Measurements from ENCODE around the gene MAN1A2.

MAN1A2 gene

GRCh38 chr1:117566556-117566955 lies 199.3 kb downstream of the MAN1A2 start:
- no peak overlapping the region for H2BK12ac ChIP-seq (ENCODE audit: low read length)
- H3K36me3 ChIP-seq (ENCODE audit: control insufficient read depth in 1 of 2, insufficient read depth in 2 of 2, low read length in 2 of 2) = no peaks in the 10 kb centered on the region
- H3K23ac ChIP-seq (ENCODE audit: low read length) = no peak overlapping the region
- H3K9ac ChIP-seq (ENCODE audit: low read length) = no peak overlapping the region
- H3K18ac ChIP-seq (ENCODE audit: low read length) = no peak overlapping the region
- H2BK120ac ChIP-seq (ENCODE audit: insufficient read depth, low read length, poor library complexity) = no peak overlapping the region
- H4K8ac ChIP-seq (ENCODE audit: low read depth, low read length) = no peak overlapping the region
- peaks cover 4% of the 10 kb centered on the region for H3K79me1 ChIP-seq (ENCODE audit: low read length)
- H3K4me1 ChIP-seq (ENCODE audit: control insufficient read depth in 1 of 2, insufficient read depth in 2 of 2, low read length in 2 of 2) = peaks cover 9 to 18% of the 10 kb centered on the region in 2 experiments
- H2BK5ac ChIP-seq (ENCODE audit: low read depth, low read length, poor library complexity) = no peak overlapping the region
- H2AK5ac ChIP-seq (ENCODE audit: low read length) = no peak overlapping the region
- no peak overlapping the region for H3K4ac ChIP-seq (ENCODE audit: low read depth, low read length)
- no peak overlapping the region for H3K4me2 ChIP-seq (ENCODE audit: low read length)
- WGBS (ENCODE audit: extremely low coverage, insufficient coverage, insufficient read length) = no CpG with 5 or more reads among the region's 3 CpGs
- H3K27ac ChIP-seq (ENCODE audit: low read depth, low read length) = no peak overlapping the region
- no peak overlapping the region for H4K91ac ChIP-seq (ENCODE audit: low read depth, low read length)
- peaks cover 3% of the 10 kb centered on the region for H3K9me3 ChIP-seq (ENCODE audit: insufficient read depth, low read depth, low read length)
- H3K14ac ChIP-seq (ENCODE audit: low read length) = no peak overlapping the region
- H3K27me3 ChIP-seq (ENCODE audit: insufficient read depth, low read length) = no peaks in the 10 kb centered on the region
- DNase-seq = no peak
- no peak overlapping the region for H4K12ac ChIP-seq (ENCODE audit: low read depth, low read length)
- no peaks in the 10 kb centered on the region for H3K79me2 ChIP-seq (ENCODE audit: control insufficient read depth, insufficient read depth, low read length, poor library complexity)
- H2AFZ ChIP-seq (ENCODE audit: insufficient read depth, low read length, poor library complexity) = no peak overlapping the region
- no peak overlapping the region for H3K4me3 ChIP-seq (ENCODE audit: low read depth, low read length)

GRCh38 chr1:117567435-117567834 lies 200.2 kb downstream of the MAN1A2 start:
- H4K91ac ChIP-seq (ENCODE audit: low read depth, low read length) = no peak overlapping the region
- peaks cover 10 to 19% of the 10 kb centered on the region in 2 experiments for H3K4me1 ChIP-seq (ENCODE audit: control insufficient read depth in 1 of 2, insufficient read depth in 2 of 2, low read length in 2 of 2)
- no peak overlapping the region for H3K23ac ChIP-seq (ENCODE audit: low read length)
- no peak overlapping the region for H3K14ac ChIP-seq (ENCODE audit: low read length)
- H4K12ac ChIP-seq (ENCODE audit: low read depth, low read length) = no peak overlapping the region
- no peak overlapping the region for H2BK12ac ChIP-seq (ENCODE audit: low read length)
- no peaks in the 10 kb centered on the region for H3K36me3 ChIP-seq (ENCODE audit: control insufficient read depth in 1 of 2, insufficient read depth in 2 of 2, low read length in 2 of 2)
- H3K9ac ChIP-seq (ENCODE audit: low read length) = no peak overlapping the region
- no peak overlapping the region for H2BK120ac ChIP-seq (ENCODE audit: insufficient read depth, low read length, poor library complexity)
- no peak overlapping the region for H2AK5ac ChIP-seq (ENCODE audit: low read length)
- H3K79me2 ChIP-seq (ENCODE audit: control insufficient read depth, insufficient read depth, low read length, poor library complexity) = no peaks in the 10 kb centered on the region
- no peak for DNase-seq
- no peak overlapping the region for H4K8ac ChIP-seq (ENCODE audit: low read depth, low read length)
- no peak overlapping the region for H2BK5ac ChIP-seq (ENCODE audit: low read depth, low read length, poor library complexity)
- H3K4ac ChIP-seq (ENCODE audit: low read depth, low read length) = no peak overlapping the region
- no CpG with 5 or more reads among the region's 10 CpGs for WGBS (ENCODE audit: extremely low coverage, insufficient coverage, insufficient read length)
- no peak overlapping the region for H3K4me2 ChIP-seq (ENCODE audit: low read length)
- H3K9me3 ChIP-seq (ENCODE audit: insufficient read depth, low read depth, low read length) = peaks cover 3% of the 10 kb centered on the region
- no peak overlapping the region for H3K4me3 ChIP-seq (ENCODE audit: low read depth, low read length)
- no peak overlapping the region for H3K27ac ChIP-seq (ENCODE audit: low read depth, low read length)
- H3K27me3 ChIP-seq (ENCODE audit: insufficient read depth, low read length) = no peaks in the 10 kb centered on the region
- H3K18ac ChIP-seq (ENCODE audit: low read length) = no peak overlapping the region
- H2AFZ ChIP-seq (ENCODE audit: insufficient read depth, low read length, poor library complexity) = no peak overlapping the region
- peaks cover 4% of the 10 kb centered on the region for H3K79me1 ChIP-seq (ENCODE audit: low read length)

- DNase-seq = no peak
- Histone ChIP-seq H4K12ac (ENCODE audit: low read depth, low read length) (no peak overlapping the region), H4K91ac (ENCODE audit: low read depth, low read length) (no peak overlapping the region)
Measured at GRCh38 chr1:117567976-117568375, 200.7 kb downstream of the MAN1A2 start.

DNA sequence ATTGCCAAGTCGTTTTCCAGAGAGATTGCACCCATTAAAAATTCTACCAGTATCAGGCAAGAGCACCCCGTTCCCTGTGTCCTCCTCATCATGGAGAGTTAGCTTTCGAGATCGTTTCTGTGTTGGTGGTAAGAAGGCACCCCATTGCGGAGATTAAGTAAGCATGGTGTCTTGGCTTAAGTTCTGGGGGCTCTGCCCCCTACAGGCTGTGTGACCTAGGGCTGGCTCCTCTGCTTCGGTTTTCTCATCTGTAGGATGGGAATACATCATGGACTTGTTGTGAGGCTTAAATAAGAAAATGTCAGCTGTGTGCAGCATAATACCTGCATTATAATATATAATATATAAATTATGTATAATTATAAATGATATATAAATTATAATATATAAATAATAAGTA lies 201.8 kb downstream of the MAN1A2 start:
- H3K4me1 ChIP-seq (ENCODE audit: control insufficient read depth in 1 of 2, insufficient read depth in 2 of 2, low read length in 2 of 2) = peaks cover 10 to 13% of the 10 kb centered on the region in 2 experiments
- H3K79me1 ChIP-seq (ENCODE audit: low read length) = peaks cover 4% of the 10 kb centered on the region
- H3K36me3 ChIP-seq (ENCODE audit: control insufficient read depth in 1 of 2, insufficient read depth in 2 of 2, low read length in 2 of 2) = no peaks in the 10 kb centered on the region
- no peak overlapping the region for H3K9ac ChIP-seq (ENCODE audit: low read length)
- H3K18ac ChIP-seq (ENCODE audit: low read length) = no peak overlapping the region
- no peaks in the 10 kb centered on the region for H3K27me3 ChIP-seq (ENCODE audit: insufficient read depth, low read length)
- WGBS (ENCODE audit: extremely low coverage, insufficient coverage, insufficient read length) = no CpG with 5 or more reads among the region's 6 CpGs
- no peak overlapping the region for H2AK5ac ChIP-seq (ENCODE audit: low read length)
- H4K8ac ChIP-seq (ENCODE audit: low read depth, low read length) = no peak overlapping the region
- no peak overlapping the region for H3K4me3 ChIP-seq (ENCODE audit: low read depth, low read length)
- no peak overlapping the region for H3K23ac ChIP-seq (ENCODE audit: low read length)
- no peak overlapping the region for H2BK120ac ChIP-seq (ENCODE audit: insufficient read depth, low read length, poor library complexity)
- no peak overlapping the region for H4K91ac ChIP-seq (ENCODE audit: low read depth, low read length)
- DNase-seq = no peak
- H2AFZ ChIP-seq (ENCODE audit: insufficient read depth, low read length, poor library complexity) = no peak overlapping the region
- no peak overlapping the region for H3K4ac ChIP-seq (ENCODE audit: low read depth, low read length)
- H3K79me2 ChIP-seq (ENCODE audit: control insufficient read depth, insufficient read depth, low read length, poor library complexity) = no peaks in the 10 kb centered on the region
- no peak overlapping the region for H2BK5ac ChIP-seq (ENCODE audit: low read depth, low read length, poor library complexity)
- H3K14ac ChIP-seq (ENCODE audit: low read length) = no peak overlapping the region
- H3K9me3 ChIP-seq (ENCODE audit: insufficient read depth, low read depth, low read length) = peaks cover 3% of the 10 kb centered on the region
- no peak overlapping the region for H4K12ac ChIP-seq (ENCODE audit: low read depth, low read length)
- H3K4me2 ChIP-seq (ENCODE audit: low read length) = no peak overlapping the region
- H3K27ac ChIP-seq (ENCODE audit: low read depth, low read length) = no peak overlapping the region
- H2BK12ac ChIP-seq (ENCODE audit: low read length) = no peak overlapping the region

More at GRCh38 chr1:117567976-117568375, 200.7 kb downstream of the MAN1A2 start:
- WGBS (ENCODE audit: extremely low coverage, insufficient coverage, insufficient read length) = no CpG with 5 or more reads among the region's 3 CpGs
- Histone ChIP-seq H3K4me2 (ENCODE audit: low read length) (no peak overlapping the region), H3K4me1 (ENCODE audit: control insufficient read depth in 1 of 2, insufficient read depth in 2 of 2, low read length in 2 of 2) (peaks cover 10 to 15% of the 10 kb centered on the region in 2 experiments), H3K27ac (ENCODE audit: low read depth, low read length) (no peak overlapping the region), H2AFZ (ENCODE audit: insufficient read depth, low read length, poor library complexity) (no peak overlapping the region), H2BK120ac (ENCODE audit: insufficient read depth, low read length, poor library complexity) (no peak overlapping the region), H3K79me2 (ENCODE audit: control insufficient read depth, insufficient read depth, low read length, poor library complexity) (no peaks in the 10 kb centered on the region), H2BK12ac (ENCODE audit: low read length) (no peak overlapping the region), H3K18ac (ENCODE audit: low read length) (no peak overlapping the region), H3K4me3 (ENCODE audit: low read depth, low read length) (no peak overlapping the region), H3K23ac (ENCODE audit: low read length) (no peak overlapping the region), H3K14ac (ENCODE audit: low read length) (no peak overlapping the region), H3K36me3 (ENCODE audit: control insufficient read depth in 1 of 2, insufficient read depth in 2 of 2, low read length in 2 of 2) (no peaks in the 10 kb centered on the region), H3K27me3 (ENCODE audit: insufficient read depth, low read length) (no peaks in the 10 kb centered on the region), H4K8ac (ENCODE audit: low read depth, low read length) (no peak overlapping the region), H3K4ac (ENCODE audit: low read depth, low read length) (no peak overlapping the region), H3K79me1 (ENCODE audit: low read length) (peaks cover 4% of the 10 kb centered on the region), H3K9me3 (ENCODE audit: insufficient read depth, low read depth, low read length) (peaks cover 3% of the 10 kb centered on the region), H2AK5ac (ENCODE audit: low read length) (no peak overlapping the region), H2BK5ac (ENCODE audit: low read depth, low read length, poor library complexity) (no peak overlapping the region), H3K9ac (ENCODE audit: low read length) (no peak overlapping the region)
